Upper lobe of left lung (tissue), 4 donors: ENCODE data around the gene ZBTB40.

ENCODE experiments used
- EP300 ChIP-seq, 4 donors: sonication (generic); formaldehyde crosslinking; IDR thresholded peaks; one replicate each; pipeline ENCODE4 v1.5.1; 2017; ENCODE audit warnings: antibody characterized with exemption in 4 of 4, control low read depth in 2 of 4
- POLR2A ChIP-seq, 4 donors: fragments of 450-650 bp; IDR thresholded peaks; one replicate each; pipeline ENCODE4 v1.5.1; 2016 to 2017; ENCODE audit warnings: antibody characterized with exemption in 4 of 4, mild to moderate bottlenecking in 2 of 4
- POLR2AphosphoS5 ChIP-seq, 2 donors: sonication (generic); formaldehyde crosslinking; IDR thresholded peaks; one replicate each; pipeline ENCODE4 v1.5.1; 2017; ENCODE audit warnings: antibody characterized with exemption in 2 of 2
- TF ChIP-seq, protein P1 (sequence below), 6 experiments: fragments of 450-650 bp in 4 of 6; fragments of 200-600 bp in 2 of 6; sonication (generic) in 2 of 6; IDR thresholded peaks; one replicate each; pipeline ENCODE4 v1.5.1; 2016 to 2019; ENCODE audit warnings: antibody characterized with exemption in 6 of 6

GRCh38 chr1:22489823-22490222, 38.2 kb downstream of the ZBTB40 start:
- TF ChIP-seq, protein P1, sequence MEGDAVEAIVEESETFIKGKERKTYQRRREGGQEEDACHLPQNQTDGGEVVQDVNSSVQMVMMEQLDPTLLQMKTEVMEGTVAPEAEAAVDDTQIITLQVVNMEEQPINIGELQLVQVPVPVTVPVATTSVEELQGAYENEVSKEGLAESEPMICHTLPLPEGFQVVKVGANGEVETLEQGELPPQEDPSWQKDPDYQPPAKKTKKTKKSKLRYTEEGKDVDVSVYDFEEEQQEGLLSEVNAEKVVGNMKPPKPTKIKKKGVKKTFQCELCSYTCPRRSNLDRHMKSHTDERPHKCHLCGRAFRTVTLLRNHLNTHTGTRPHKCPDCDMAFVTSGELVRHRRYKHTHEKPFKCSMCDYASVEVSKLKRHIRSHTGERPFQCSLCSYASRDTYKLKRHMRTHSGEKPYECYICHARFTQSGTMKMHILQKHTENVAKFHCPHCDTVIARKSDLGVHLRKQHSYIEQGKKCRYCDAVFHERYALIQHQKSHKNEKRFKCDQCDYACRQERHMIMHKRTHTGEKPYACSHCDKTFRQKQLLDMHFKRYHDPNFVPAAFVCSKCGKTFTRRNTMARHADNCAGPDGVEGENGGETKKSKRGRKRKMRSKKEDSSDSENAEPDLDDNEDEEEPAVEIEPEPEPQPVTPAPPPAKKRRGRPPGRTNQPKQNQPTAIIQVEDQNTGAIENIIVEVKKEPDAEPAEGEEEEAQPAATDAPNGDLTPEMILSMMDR (IDR thresholded peaks at IDR 0.05), result no peak
- TF ChIP-seq POLR2AphosphoS5 (IDR thresholded peaks at IDR 0.05) (no peak), POLR2A (IDR thresholded peaks at IDR 0.05) (no peak), EP300 (IDR thresholded peaks at IDR 0.05) (no peak)
